Mononuclear cell (primary cell): Measurements from ENCODE around the gene SDR39U1. TPM values are rescaled to one million over a fixed set of nuclear protein-coding genes. Genes with fewer than 3 reads are reported as not detected.

Experiments
- H3K27me3 ChIP-seq: 2 replicates; pipeline ENCODE4 v1.6.0; 2011; ENCODE audit warnings: low read length, control low read depth; ENCODE audit not compliant: insufficient read depth
- H3K4me1 ChIP-seq: 2 replicates; pipeline ENCODE4 v1.5.1; 2011; ENCODE audit warnings: mild to moderate bottlenecking, low read length, control low read depth; ENCODE audit not compliant: insufficient read depth
- H3K4me3 ChIP-seq: 2 replicates; pipeline ENCODE4 v1.5.1; 2011; ENCODE audit warnings: mild to moderate bottlenecking, low read length, moderate library complexity
- H3K9me3 ChIP-seq: 2 replicates; pipeline ENCODE4 v1.5.1; 2011; ENCODE audit warnings: low read depth, mild to moderate bottlenecking, control low read depth, low read length
- total RNA-seq: library from RNA; depleted of rRNA; stranded (reverse); fragments of >200 nt; gene quantifications from one replicate; pipeline ENCODE4 v1.2.3, GENCODE V29; 2012

SDR39U1 gene
- total RNA-seq, 1 donor: 21.6 TPM

- H3K4me3 ChIP-seq: no peak overlapping the region
- H3K4me1 ChIP-seq: no peaks in the 10 kb centered on the region
- H3K9me3 ChIP-seq: no peaks in the 10 kb centered on the region
- no peaks in the 10 kb centered on the region for H3K27me3 ChIP-seq
These were observed 30.9 kb downstream of the SDR39U1 start for GRCh38 chr14:24411443-24412389.

- no peaks in the 10 kb centered on the region for H3K9me3 ChIP-seq
- no peaks in the 10 kb centered on the region for H3K27me3 ChIP-seq
- H3K4me3 ChIP-seq: no peak overlapping the region
- no peaks in the 10 kb centered on the region for H3K4me1 ChIP-seq
These were observed 32.6 kb downstream of the SDR39U1 start for GRCh38 chr14:24409956-24410355.

- Histone ChIP-seq H3K4me1 (no peaks in the 10 kb centered on the region), H3K9me3 (no peaks in the 10 kb centered on the region), H3K4me3 (no peak overlapping the region), H3K27me3 (no peaks in the 10 kb centered on the region)
These were observed 33.4 kb downstream of the SDR39U1 start for GRCh38 chr14:24409192-24409591.

- no peaks in the 10 kb centered on the region for H3K27me3 ChIP-seq
- H3K4me1 ChIP-seq: no peaks in the 10 kb centered on the region
- no peaks in the 10 kb centered on the region for H3K9me3 ChIP-seq
- H3K4me3 ChIP-seq: no peak overlapping the region
These were observed 33.8 kb downstream of the SDR39U1 start for GRCh38 chr14:24408764-24409163.

GRCh38 chr14:24407608-24408325 lies 34.8 kb downstream of the SDR39U1 start:
- no peak overlapping the region for H3K4me3 ChIP-seq
- no peaks in the 10 kb centered on the region for H3K9me3 ChIP-seq
- H3K27me3 ChIP-seq: no peaks in the 10 kb centered on the region
- H3K4me1 ChIP-seq: no peaks in the 10 kb centered on the region

- Histone ChIP-seq H3K9me3 (no peaks in the 10 kb centered on the region), H3K4me3 (no peak overlapping the region), H3K27me3 (no peaks in the 10 kb centered on the region), H3K4me1 (no peaks in the 10 kb centered on the region)
These were observed 36.2 kb downstream of the SDR39U1 start for GRCh38 chr14:24406416-24406815.

GRCh38 chr14:24404814-24405213 lies 37.8 kb downstream of the SDR39U1 start:
- Histone ChIP-seq H3K9me3 (no peaks in the 10 kb centered on the region), H3K4me3 (no peak overlapping the region), H3K4me1 (peaks cover 2% of the 10 kb centered on the region), H3K27me3 (no peaks in the 10 kb centered on the region)

GRCh38 chr14:24403294-24403998 lies 39.1 kb downstream of the SDR39U1 start:
- Histone ChIP-seq H3K9me3 (no peaks in the 10 kb centered on the region), H3K4me3 (no peak overlapping the region), H3K4me1 (peaks cover 10% of the 10 kb centered on the region)

GRCh38 chr14:24401810-24402702 lies 40.5 kb downstream of the SDR39U1 start:
- Histone ChIP-seq H3K4me1 (peaks cover 10% of the 10 kb centered on the region), H3K4me3 (no peak overlapping the region), H3K9me3 (no peaks in the 10 kb centered on the region), H3K27me3 (no peaks in the 10 kb centered on the region)

More at GRCh38 chr14:24403294-24403998, 39.1 kb downstream of the SDR39U1 start:
- no peaks in the 10 kb centered on the region for H3K27me3 ChIP-seq

GRCh38 chr14:24399999-24400718 lies 42.4 kb downstream of the SDR39U1 start:
- no peaks in the 10 kb centered on the region for H3K27me3 ChIP-seq
- H3K9me3 ChIP-seq: no peaks in the 10 kb centered on the region
- H3K4me3 ChIP-seq: no peak overlapping the region
- peaks cover 17% of the 10 kb centered on the region for H3K4me1 ChIP-seq

- H3K27me3 ChIP-seq: no peaks in the 10 kb centered on the region
- peak overlapping the region; percentile 27 for H3K4me3 ChIP-seq
- peaks cover 17% of the 10 kb centered on the region for H3K4me1 ChIP-seq
- no peaks in the 10 kb centered on the region for H3K9me3 ChIP-seq
These were observed 43.1 kb downstream of the SDR39U1 start for GRCh38 chr14:24399447-24399822.

- peak within 1 kb of the TSS; percentile 27 for H3K4me3 ChIP-seq
- no peaks in the 10 kb centered on the region for H3K27me3 ChIP-seq
- peaks cover 17% of the 10 kb centered on the region for H3K4me1 ChIP-seq
- no peaks in the 10 kb centered on the region for H3K9me3 ChIP-seq
These were observed 43.7 kb downstream of the SDR39U1 start, which contains the start of gene NYNRIN for GRCh38 chr14:24398653-24399446. TSS of gene NYNRIN (plus strand) at chr14:24399003. CDS start at chr14:24399247, 244 bp downstream.

- Histone ChIP-seq H3K9me3 (no peaks in the 10 kb centered on the region), H3K4me3 (no peak overlapping the region), H3K4me1 (peaks cover 17% of the 10 kb centered on the region), H3K27me3 (no peaks in the 10 kb centered on the region)
These were observed 44.3 kb downstream of the SDR39U1 start for GRCh38 chr14:24398293-24398652.
